G401 (cell line): ENCODE data around the gene SLC46A2. TPM values are rescaled to one million over a fixed set of nuclear protein-coding genes. Genes with fewer than 3 reads are reported as not detected.

Experiments used
- DNase-seq: peaks from one replicate; pipeline ENCODE4 v3.0.0-alpha.2; 2015; ENCODE audit warnings: low spot score
- in situ Hi-C: cut with HindIII; loops from 2 replicates; pipeline ENCODE4 v1.10.0; 2016; ENCODE audit warnings: low sequenced_read_pairs, mixed read lengths
- total RNA-seq: library from RNA; depleted of rRNA; stranded (reverse); fragments of >200 nt; shearing (Covaris generic); gene quantifications from 2 replicates; pipeline ENCODE4 v1.2.3, GENCODE V29; 2014; rRNA removed

SLC46A2 gene
- total RNA-seq, 1 experiment from 2014 or later, result not detected

GRCh38 chr9:112839331-112839730 lies 51.3 kb downstream of the SLC46A2 start:
- no peak for DNase-seq
- in situ Hi-C loops, result no loop called here

GRCh38 chr9:112838342-112838741 lies 52.3 kb downstream of the SLC46A2 start:
- no peak for DNase-seq
- in situ Hi-C loops, result no loop called here

GRCh38 chr9:112836394-112836793 lies 54.3 kb downstream of the SLC46A2 start:
- DNase-seq, result no peak
- in situ Hi-C loops, result no loop called here

GRCh38 chr9:112833081-112833480 lies 57.6 kb downstream of the SLC46A2 start:
- no peak for DNase-seq
- in situ Hi-C loops, result no loop called here

GRCh38 chr9:112831969-112832368 lies 58.7 kb downstream of the SLC46A2 start:
- in situ Hi-C loops, result no loop called here
- no peak for DNase-seq

GRCh38 chr9:112831281-112831851 lies 59.3 kb downstream of the SLC46A2 start:
- peak; percentile 84 for DNase-seq
- in situ Hi-C loops, result no loop called here

Other genes with a start within 250 kb of the SLC46A2 start
- gene INIP, start 172.8 kb downstream of the SLC46A2 start, total RNA-seq, result 28.1 and 31.3 TPM in 2 replicates
- gene SNX30, start 140.1 kb downstream of the SLC46A2 start, total RNA-seq, result 11.9 and 12.8 TPM in 2 replicates
- gene ZNF883, start 121.3 kb upstream of the SLC46A2 start, total RNA-seq, result not detected in 2 replicates
- gene ZFP37, start 165.8 kb upstream of the SLC46A2 start, total RNA-seq, result 3.4 and 5.4 TPM in 2 replicates